IMR-90 (cell line): ENCODE measurements around the gene HOMER3.

ENCODE experiments used
- BHLHE40 ChIP-seq: fragments of 150-350 bp; IDR thresholded peaks from 2 replicates; pipeline ENCODE4 v1.6.1; 2016; ENCODE audit warnings: mild to moderate bottlenecking, low read depth, low read length
- RFX5 ChIP-seq: IDR thresholded peaks from 2 replicates; pipeline ENCODE4 v1.8.0; 2012; ENCODE audit warnings: low read depth, mild to moderate bottlenecking, low read length, moderate library complexity

GRCh38 chr19:18881491-18881890 is 59.5 kb downstream of the HOMER3 start:
- TF ChIP-seq RFX5 (no peak), BHLHE40 (no peak)
